NCI-H774 (cell line): Measurements from ENCODE around the gene ASTN2.

Source experiments
- DNase-seq: peaks from one replicate; lab custom pipeline; 2025; lab: John Stamatoyannopoulos, UW

The ASTN2 gene

GRCh38 chr9:116964258-116964657 is 450.6 kb downstream of the ASTN2 start:
- no peak for DNase-seq

- DNase-seq = no peak
Observed at GRCh38 chr9:116959809-116960208, 455.0 kb downstream of the ASTN2 start.

DNA sequence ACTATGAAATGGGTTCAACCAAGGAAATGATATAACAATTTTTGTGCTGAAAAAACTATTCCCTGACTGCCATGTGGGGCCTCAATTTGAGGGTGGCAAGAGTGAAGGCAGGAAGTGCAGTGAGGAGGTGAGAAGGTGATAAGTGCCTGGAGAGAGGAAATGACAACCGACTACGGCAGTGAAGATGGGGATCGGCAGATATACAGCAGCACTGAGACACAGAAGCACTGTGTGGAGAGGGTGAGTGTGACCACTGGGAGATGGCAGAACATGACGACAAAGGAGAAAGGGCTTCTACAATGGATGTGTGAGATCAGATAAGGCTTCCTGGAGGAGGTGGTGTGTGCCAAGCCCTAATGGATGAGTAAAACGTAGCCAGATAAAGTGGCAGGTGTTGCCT is 456.0 kb downstream of the ASTN2 start:
- no peak for DNase-seq

DNA sequence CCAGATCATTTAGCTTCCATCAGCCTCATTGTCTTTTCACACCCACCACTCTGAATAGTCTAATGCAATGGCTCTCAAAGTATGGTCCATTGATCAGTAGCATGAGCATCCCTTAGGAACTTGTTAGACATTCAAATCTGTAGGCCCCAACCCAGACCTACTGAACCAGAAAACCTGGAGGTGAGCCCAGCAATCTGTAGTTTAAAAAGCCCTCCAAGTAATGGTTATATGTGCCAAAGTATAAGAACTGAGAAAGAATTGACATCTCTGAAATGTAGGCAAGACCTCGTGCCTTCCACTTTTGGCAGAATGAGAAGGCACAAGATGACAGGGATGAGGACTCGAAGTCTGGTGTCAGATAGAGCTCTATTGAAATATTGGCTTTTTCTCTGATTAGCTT is 460.1 kb downstream of the ASTN2 start:
- no peak for DNase-seq

GRCh38 chr9:116953271-116953670 is 461.6 kb downstream of the ASTN2 start:
- DNase-seq = no peak

GRCh38 chr9:116952436-116952810 is 462.4 kb downstream of the ASTN2 start:
- DNase-seq = no peak

DNA sequence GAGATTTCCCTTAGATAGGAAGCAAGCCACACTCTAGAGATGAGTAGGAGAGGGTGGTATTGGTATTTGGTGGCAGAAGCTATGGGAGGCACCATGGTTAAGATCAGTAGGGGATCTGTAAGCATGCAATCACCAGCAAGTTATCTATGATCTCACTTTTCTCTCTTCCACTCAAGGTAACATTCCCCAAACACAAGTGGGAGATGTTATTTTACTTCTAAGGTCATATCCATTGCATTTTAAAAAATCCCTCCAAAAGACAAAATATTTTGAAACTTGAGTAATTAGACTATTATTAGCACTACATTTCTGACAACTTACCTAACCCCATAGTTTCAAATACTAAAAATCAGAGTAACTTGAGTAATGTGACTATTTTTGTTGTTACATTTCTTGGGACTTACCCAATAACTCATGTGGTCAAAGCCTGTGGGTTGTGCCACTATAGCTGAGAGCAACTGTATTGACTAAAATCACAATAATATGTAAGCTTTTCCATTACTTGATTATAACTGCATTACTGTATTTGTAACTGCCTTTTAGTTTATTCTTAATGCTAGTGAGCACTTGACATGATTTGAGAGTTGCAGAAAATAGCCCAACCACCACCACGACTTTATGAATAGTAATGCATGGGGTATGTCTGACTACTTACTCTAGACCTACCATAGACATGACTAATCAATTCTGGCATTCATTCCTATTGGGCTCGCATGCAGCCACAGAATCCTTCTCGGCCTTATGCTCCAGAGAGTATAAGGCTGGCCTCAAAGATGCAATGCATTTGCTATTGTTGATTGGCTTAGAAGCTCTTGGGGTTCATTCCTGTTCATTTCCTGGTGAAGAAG is 463.0 kb downstream of the ASTN2 start:
- no peak for DNase-seq

DNA sequence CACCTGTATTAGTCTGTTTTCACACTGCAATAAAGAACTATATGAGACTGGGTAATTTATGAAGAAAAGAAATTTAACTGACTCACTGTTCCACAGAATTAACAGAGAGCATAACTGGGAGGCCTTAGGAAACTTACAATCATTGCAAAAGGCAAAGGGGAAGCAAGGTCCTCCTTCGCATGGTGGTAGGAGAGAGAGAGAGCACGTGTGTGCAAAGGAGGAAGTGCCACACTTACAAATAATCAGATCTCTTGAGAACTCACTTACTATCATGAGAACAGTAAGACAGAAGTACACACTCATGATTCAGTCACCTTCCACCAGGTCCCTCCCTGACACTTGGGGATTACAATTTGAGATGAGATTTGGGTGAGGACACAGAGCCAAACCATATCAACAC is 469.0 kb downstream of the ASTN2 start:
- DNase-seq = no peak

DNA sequence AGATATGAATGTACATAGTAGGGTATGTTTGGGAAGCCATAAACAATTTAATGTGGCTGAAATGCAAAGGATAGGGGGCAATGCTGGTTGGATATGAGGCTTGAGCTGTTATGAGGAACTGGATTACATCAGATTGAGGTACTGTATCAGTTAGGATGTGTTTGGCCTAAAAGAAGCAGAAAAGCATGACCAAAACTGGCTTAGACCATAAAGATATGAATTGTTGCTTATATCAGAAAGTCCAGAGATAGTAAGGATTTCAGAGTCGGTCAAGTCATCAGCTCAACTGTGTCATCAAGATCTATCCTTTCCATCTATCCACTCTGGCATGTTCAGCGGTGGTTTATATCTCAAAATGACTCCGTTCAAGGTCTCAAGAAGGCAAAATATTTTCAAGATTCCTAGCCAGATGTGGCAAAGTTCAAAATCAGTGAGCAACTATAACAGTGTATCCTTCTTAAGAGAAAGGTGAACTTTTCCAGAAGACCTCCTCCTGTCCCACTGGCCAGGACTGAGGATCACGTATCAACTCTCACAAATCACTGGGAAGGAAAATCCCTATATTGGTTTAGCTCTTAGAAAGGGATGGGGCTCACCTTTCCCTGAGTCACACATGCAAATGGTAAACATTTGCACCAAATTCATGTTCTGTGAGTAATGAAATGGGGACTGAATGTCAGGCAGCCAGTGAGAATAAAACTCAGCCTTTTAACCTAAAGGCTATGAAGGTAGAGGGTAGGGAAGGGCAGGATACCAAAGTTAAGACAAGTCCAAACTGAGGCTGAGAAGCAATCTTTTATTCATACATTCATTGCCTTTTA is 469.9 kb downstream of the ASTN2 start:
- no peak for DNase-seq

DNA sequence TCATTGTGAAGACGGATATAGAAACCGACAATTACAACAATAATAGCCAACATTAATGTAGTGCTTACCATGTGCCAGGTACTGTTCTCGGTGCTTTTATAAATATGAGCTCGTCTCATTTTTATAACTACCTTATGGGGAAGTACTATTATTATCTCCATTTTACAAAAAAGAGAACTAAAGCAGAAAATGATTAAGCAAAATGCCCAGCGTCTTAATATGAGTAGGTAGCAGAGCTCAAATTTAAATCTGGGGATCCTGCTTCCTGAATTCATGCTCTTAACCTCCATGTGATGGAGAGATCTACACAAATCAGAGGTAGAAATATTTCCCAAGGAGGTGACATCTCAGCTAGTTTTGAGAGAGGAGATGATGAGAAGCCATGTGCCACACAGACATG is 470.9 kb downstream of the ASTN2 start:
- DNase-seq = no peak

DNA sequence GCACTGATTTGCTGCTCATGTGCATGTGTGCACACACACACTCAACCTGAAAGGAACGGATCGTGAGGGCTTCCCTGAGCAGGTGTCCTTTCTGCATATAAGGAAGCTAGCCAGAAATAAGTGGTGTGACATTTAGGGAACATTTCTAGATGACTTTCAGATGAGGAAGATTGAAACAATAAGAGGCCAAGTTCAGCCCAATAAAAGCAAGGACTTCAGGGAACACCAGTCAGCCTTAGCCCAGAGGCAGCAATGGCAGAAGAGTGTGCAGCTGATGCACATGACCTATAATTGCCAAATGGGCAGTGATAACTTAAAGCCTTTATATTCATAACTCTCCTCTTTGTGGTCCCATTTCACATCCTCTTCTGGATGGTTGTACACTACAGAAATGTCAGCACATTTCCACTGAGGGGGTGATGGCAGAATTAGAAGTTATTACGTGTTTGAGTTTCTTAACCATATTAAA is 472.2 kb downstream of the ASTN2 start:
- DNase-seq = no peak

GRCh38 chr9:116941266-116941665 is 473.6 kb downstream of the ASTN2 start:
- DNase-seq = no peak

- DNase-seq = no peak
Observed at GRCh38 chr9:116940614-116941215, 474.1 kb downstream of the ASTN2 start.

DNA sequence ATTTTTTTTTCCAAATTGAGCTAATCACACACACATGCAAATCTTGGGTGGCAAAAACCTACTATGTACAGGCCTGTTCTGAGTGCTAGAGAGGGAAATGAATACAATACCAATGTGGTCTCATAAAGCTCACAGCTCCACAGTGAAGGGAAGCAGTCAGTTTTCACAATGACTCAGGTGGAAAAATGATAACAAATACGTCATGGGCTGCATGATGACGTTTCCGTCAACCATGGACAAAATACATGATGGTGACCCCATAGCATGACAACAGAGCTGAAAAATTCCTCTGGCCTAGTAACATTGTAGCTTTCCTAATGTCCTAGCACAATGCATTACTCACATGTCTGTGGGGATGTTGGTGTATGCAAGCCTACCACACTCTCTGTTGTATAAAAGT is 475.2 kb downstream of the ASTN2 start:
- DNase-seq = no peak

DNA sequence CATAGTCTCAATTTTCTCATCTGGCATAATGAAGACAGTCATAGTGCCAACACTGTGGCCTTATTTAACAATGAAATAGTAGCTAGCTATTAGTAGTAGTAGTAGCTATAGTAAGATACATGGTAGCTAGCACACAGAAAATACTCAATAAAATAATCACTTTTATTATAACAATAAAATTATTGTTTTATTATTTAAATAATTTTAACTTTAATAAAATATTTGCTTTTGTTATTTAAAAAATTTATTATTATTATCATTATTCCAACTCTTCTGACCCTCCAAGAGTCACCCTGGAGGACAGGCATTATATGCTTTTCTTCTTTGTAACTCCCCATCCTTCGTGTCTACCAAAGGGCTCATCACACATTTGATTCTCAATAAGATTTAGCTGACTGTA is 475.7 kb downstream of the ASTN2 start:
- no peak for DNase-seq

GRCh38 chr9:116937361-116937760 is 477.5 kb downstream of the ASTN2 start:
- no peak for DNase-seq

- no peak for DNase-seq
Observed at GRCh38 chr9:116935149-116935897, 479.5 kb downstream of the ASTN2 start.

DNA sequence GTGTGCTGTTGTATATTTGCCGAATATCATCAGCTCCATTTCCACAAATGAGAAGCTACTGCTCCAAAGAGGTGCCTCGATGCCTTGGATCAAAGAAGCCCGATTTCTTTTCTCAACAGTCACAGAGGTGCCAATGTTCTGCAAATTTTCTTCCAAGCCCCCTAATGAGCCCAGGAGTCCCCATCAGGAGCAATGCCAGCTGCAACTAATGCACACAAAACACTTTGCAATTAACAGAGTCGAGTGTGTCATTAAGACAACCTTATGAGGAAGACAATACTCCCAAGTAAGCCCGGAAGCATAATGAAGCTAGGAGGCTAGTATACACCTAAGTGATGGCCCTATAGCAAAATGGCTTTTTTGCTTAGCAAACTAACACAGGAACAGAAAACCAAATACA is 480.7 kb downstream of the ASTN2 start:
- no peak for DNase-seq

DNA sequence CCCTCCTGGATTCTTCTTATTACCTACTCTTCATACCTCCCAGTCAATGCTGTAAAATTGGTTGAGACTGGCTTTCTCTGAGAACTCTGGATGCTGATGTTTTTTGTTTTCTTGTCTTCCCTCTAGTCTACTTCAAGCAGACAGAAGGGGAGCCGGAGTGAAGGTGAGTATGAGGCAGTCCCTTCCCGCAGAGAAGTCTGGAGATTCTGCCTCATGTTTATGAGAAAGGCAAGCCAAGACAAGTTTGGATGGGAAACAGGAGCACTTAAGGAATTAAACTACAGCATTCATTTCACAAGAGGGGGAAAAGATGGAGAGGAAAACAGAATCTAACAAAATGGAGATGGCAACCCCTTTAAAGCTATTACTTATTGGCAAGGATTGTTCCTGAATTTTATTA is 481.6 kb downstream of the ASTN2 start:
- no peak for DNase-seq

- no peak for DNase-seq
Observed at GRCh38 chr9:116929621-116930020, 485.2 kb downstream of the ASTN2 start.

GRCh38 chr9:116928884-116929283 is 486.0 kb downstream of the ASTN2 start:
- DNase-seq = no peak

DNA sequence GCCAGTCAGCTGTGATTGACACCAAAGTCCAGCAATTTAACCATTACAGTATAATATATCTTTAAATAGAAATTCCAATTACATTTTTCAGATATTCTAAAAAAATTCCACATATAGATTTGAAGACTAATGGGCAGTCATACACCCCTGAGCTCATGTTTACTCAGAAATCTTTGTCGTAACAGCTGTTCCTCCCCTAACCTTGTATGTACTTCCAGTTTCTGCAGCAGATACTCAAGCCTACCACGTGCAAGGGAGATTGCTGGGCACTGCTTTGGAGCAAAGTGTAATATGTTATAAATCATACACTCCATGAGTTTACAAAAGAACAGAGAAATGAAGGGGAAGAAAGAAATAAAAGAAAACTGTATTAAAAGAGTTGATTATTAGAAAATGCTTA is 486.6 kb downstream of the ASTN2 start:
- no peak for DNase-seq
